H1 (cell line): Measurements from ENCODE around the gene LHFPL3. TPM values are rescaled to one million over a fixed set of nuclear protein-coding genes. Genes with fewer than 3 reads are reported as not detected.

Experiments used
- CTCF ChIA-PET: fragments of 300-600 bp; sonication (Branson Sonifier 250); formaldehyde crosslinking; loops from one replicate; lab custom pipeline; 2021; ENCODE audit not compliant: partially characterized antibody; lab: Charles Lee
- POLR2A ChIA-PET: fragments of 300-600 bp; sonication (Branson Sonifier 250); formaldehyde crosslinking; loops from one replicate; lab custom pipeline; 2021; ENCODE audit warnings: inconsistent platforms; ENCODE audit not compliant: partially characterized antibody; lab: Charles Lee
- DNase-seq, 2 experiments: peaks; one replicate each; pipeline versions ENCODE4 v3.0.0 to v3.0.0-alpha.2; 2010 to 2022; ENCODE audit warnings: low spot score in 2 of 2, low read depth in 1 of 2, mixed read lengths in 1 of 2
- FAIRE-seq: peaks from 2 replicates; lab custom pipeline; 2011; peaks lifted over from hg19 to GRCh38; lab: Jason Lieb, UNC
- H2AFZ ChIP-seq: 2 replicates; pipeline ENCODE4 v1.8.1; 2012; ENCODE audit warnings: low read length, inconsistent platforms
- H2AK5ac ChIP-seq: 2 replicates; pipeline ENCODE4 v1.6.1; 2013; ENCODE audit warnings: low read depth, low read length
- H2BK120ac ChIP-seq: replicated peaks from 2 replicates; pipeline ENCODE3; 2013; ENCODE audit warnings: low read depth, low read length, inconsistent platforms
- H2BK12ac ChIP-seq: 2 replicates; pipeline ENCODE4 v1.6.1; 2013; ENCODE audit warnings: low read depth, low read length
- H2BK15ac ChIP-seq: 2 replicates; pipeline ENCODE4 v1.6.1; 2013; ENCODE audit warnings: low read length
- H2BK20ac ChIP-seq: 2 replicates; pipeline ENCODE4 v1.6.1; 2013; ENCODE audit warnings: low read length
- H2BK5ac ChIP-seq: 2 replicates; pipeline ENCODE4 v1.6.1; 2013; ENCODE audit warnings: low read depth, low read length
- H3K14ac ChIP-seq: 2 replicates; pipeline ENCODE4 v1.6.1; 2013; ENCODE audit warnings: inconsistent platforms; ENCODE audit not compliant: insufficient read length
- H3K18ac ChIP-seq: 2 replicates; pipeline ENCODE4 v1.6.1; 2013; ENCODE audit warnings: low read length; ENCODE audit errors: extremely low read depth
- H3K23ac ChIP-seq: 2 replicates; pipeline ENCODE4 v1.6.1; 2013; ENCODE audit warnings: inconsistent platforms; ENCODE audit not compliant: insufficient read length
- H3K23me2 ChIP-seq: 2 replicates; pipeline ENCODE4 v1.6.1; 2013; ENCODE audit warnings: low read depth, low read length
- H3K27ac ChIP-seq: 2 replicates; pipeline ENCODE4 v1.6.1; 2011; ENCODE audit warnings: low read depth, low read length, inconsistent platforms
- H3K27me3 ChIP-seq, 4 experiments: replicated peaks in 1 of 4; 1 replicate in 1 of 4; 2 replicates in 3 of 4; pipeline versions ENCODE4 v1.6.1 to v1.8.1; 2011 to 2013; ENCODE audit warnings: low read length in 3 of 4, mild to moderate bottlenecking in 3 of 4, inconsistent platforms in 2 of 4, mixed read lengths in 2 of 4, moderate library complexity in 1 of 4; ENCODE audit not compliant: control insufficient read depth in 3 of 4, insufficient read depth in 3 of 4; ENCODE audit errors: extremely low read depth in 1 of 4
- H3K36me3 ChIP-seq, 4 experiments: 2 replicates each; pipeline versions ENCODE4 v1.6.1 to v1.8.1; 2011 to 2013; ENCODE audit warnings: mild to moderate bottlenecking in 4 of 4, low read length in 3 of 4, moderate library complexity in 2 of 4, control low read depth in 1 of 4, inconsistent platforms in 1 of 4; ENCODE audit not compliant: insufficient read depth in 4 of 4, control insufficient read depth in 2 of 4
- H3K4ac ChIP-seq: replicated peaks from 2 replicates; pipeline ENCODE3; 2013; ENCODE audit warnings: low read length, low read depth, mixed read lengths, inconsistent platforms; ENCODE audit not compliant: insufficient read length
- H3K4me1 ChIP-seq, 4 experiments: replicated peaks in 1 of 4; 1 replicate in 1 of 4; 2 replicates in 3 of 4; pipeline versions ENCODE4 v1.6.1 to v1.8.1; 2011 to 2013; ENCODE audit warnings: low read length in 3 of 4, inconsistent platforms in 2 of 4, mixed read lengths in 1 of 4; ENCODE audit not compliant: insufficient read depth in 4 of 4, control insufficient read depth in 3 of 4
- H3K4me2 ChIP-seq, 2 experiments: 2 replicates each; pipeline versions ENCODE4 v1.6.1 to v1.8.1; 2011 to 2013; ENCODE audit warnings: low read depth in 2 of 2, low read length in 2 of 2, control low read depth in 1 of 2, inconsistent platforms in 1 of 2, mild to moderate bottlenecking in 1 of 2; ENCODE audit not compliant: insufficient read depth in 1 of 2
- H3K4me3 ChIP-seq, 4 experiments: fragments of 200-600, 300-600 bp in 1 of 4; sonication (generic), shearing (Covaris generic), sonication (Bioruptor Twin) in 1 of 4; 2 replicates each; pipeline versions ENCODE4 v1.5.1 to v1.8.1; 2011 to 2016; ENCODE audit warnings: low read length in 4 of 4, low read depth in 3 of 4, control low read depth in 2 of 4, inconsistent platforms in 2 of 4, mild to moderate bottlenecking in 2 of 4, mixed read lengths in 1 of 4, moderate library complexity in 1 of 4; ENCODE audit not compliant: insufficient read depth in 2 of 4; ENCODE audit errors: extremely low read depth in 1 of 4
- H3K56ac ChIP-seq: replicated peaks from 2 replicates; pipeline ENCODE3; 2013; ENCODE audit warnings: low read depth, mild to moderate bottlenecking, mixed read lengths, low read length, inconsistent platforms; ENCODE audit not compliant: insufficient read length
- H3K79me1 ChIP-seq: 2 replicates; pipeline ENCODE4 v1.6.1; 2013; ENCODE audit warnings: low read depth, low read length, control low read depth
- H3K79me2 ChIP-seq, 2 experiments: 2 replicates each; pipeline versions ENCODE4 v1.6.1 to v1.8.1; 2012 to 2013; ENCODE audit warnings: low read length in 2 of 2, mild to moderate bottlenecking in 2 of 2, inconsistent platforms in 1 of 2; ENCODE audit not compliant: insufficient read depth in 2 of 2, control insufficient read depth in 1 of 2
- H3K9ac ChIP-seq, 4 experiments: replicated peaks in 1 of 4; 1 replicate in 1 of 4; 2 replicates in 3 of 4; pipeline versions ENCODE4 v1.6.1 to v1.8.1; 2011 to 2013; ENCODE audit warnings: low read depth in 3 of 4, low read length in 3 of 4, control low read depth in 2 of 4, mild to moderate bottlenecking in 2 of 4, moderate library complexity in 2 of 4, inconsistent platforms in 1 of 4; ENCODE audit errors: extremely low read depth in 1 of 4
- H3K9me3 ChIP-seq, 2 experiments: 2 replicates each; pipeline versions ENCODE4 v1.6.1 to v1.8.1; 2012 to 2013; ENCODE audit warnings: mild to moderate bottlenecking in 2 of 2, moderate library complexity in 2 of 2, control low read depth in 1 of 2, inconsistent platforms in 1 of 2, low read depth in 1 of 2, low read length in 1 of 2, mixed read lengths in 1 of 2; ENCODE audit not compliant: insufficient read depth in 2 of 2
- H4K20me1 ChIP-seq, 2 experiments: replicated peaks in 1 of 2; 2 replicates each; pipeline versions ENCODE3 to v1.8.1; 2011 to 2013; ENCODE audit warnings: inconsistent platforms in 2 of 2, low read length in 2 of 2, mild to moderate bottlenecking in 1 of 2; ENCODE audit not compliant: insufficient read depth in 2 of 2, control insufficient read depth in 1 of 2
- H4K5ac ChIP-seq: 2 replicates; pipeline ENCODE4 v1.6.1; 2013; ENCODE audit warnings: low read length, low read depth, mixed read lengths, inconsistent platforms; ENCODE audit not compliant: insufficient read length
- H4K8ac ChIP-seq: 2 replicates; pipeline ENCODE4 v1.8.0; 2013; ENCODE audit warnings: mild to moderate bottlenecking, moderate library complexity, low read length, inconsistent platforms; ENCODE audit not compliant: insufficient read depth; ENCODE audit errors: extremely low read depth
- H4K91ac ChIP-seq: replicated peaks from 2 replicates; pipeline ENCODE3; 2013; ENCODE audit warnings: low read length, mixed read lengths, inconsistent platforms; ENCODE audit not compliant: insufficient read length
- CREB1 ChIP-seq: IDR thresholded peaks from 2 replicates; pipeline ENCODE4 v1.6.1; 2012; ENCODE audit warnings: inconsistent platforms
- CTCF ChIP-seq, 3 experiments: IDR thresholded peaks; 1 replicate in 2 of 3; 2 replicates in 1 of 3; pipeline versions ENCODE4 v1.5.1 to v1.6.1; 2011; ENCODE audit warnings: low read length in 3 of 3, mild to moderate bottlenecking in 3 of 3, inconsistent platforms in 2 of 3, low read depth in 1 of 3, moderate library complexity in 1 of 3; ENCODE audit not compliant: insufficient read depth in 1 of 3; ENCODE audit errors: control extremely low read depth in 1 of 3
- JUN ChIP-seq: IDR thresholded peaks from 2 replicates; pipeline ENCODE4 v1.6.1; 2011; ENCODE audit warnings: low read depth, mild to moderate bottlenecking, improper control_type of control experiment, low read length
- JUND ChIP-seq: IDR thresholded peaks from 2 replicates; pipeline ENCODE4 v1.6.1; 2011; ENCODE audit warnings: mild to moderate bottlenecking, improper control_type of control experiment, low read length
- NRF1 ChIP-seq: IDR thresholded peaks from 2 replicates; pipeline ENCODE4 v1.6.1; 2011; ENCODE audit warnings: mild to moderate bottlenecking, low read depth, low read length, improper control_type of control experiment
- POU5F1 ChIP-seq: IDR thresholded peaks from 2 replicates; pipeline ENCODE4 v1.6.1; 2011; ENCODE audit warnings: low read depth, mild to moderate bottlenecking, low read length, moderate library complexity
- SAP30 ChIP-seq: fragments of 300-600 bp; sonication (generic); IDR thresholded peaks from 2 replicates; pipeline ENCODE4 v1.7.1; 2012; ENCODE audit warnings: low read length, moderate library complexity, mild to moderate bottlenecking, inconsistent platforms; ENCODE audit not compliant: insufficient read depth, insufficient replicate concordance
- SP1 ChIP-seq: IDR thresholded peaks from 2 replicates; pipeline ENCODE4 v1.6.1; 2011; ENCODE audit warnings: low read depth, low read length
- SP2 ChIP-seq: IDR thresholded peaks from 2 replicates; pipeline ENCODE4 v1.6.1; 2012; ENCODE audit warnings: mild to moderate bottlenecking, low read length, inconsistent platforms
- USF2 ChIP-seq: IDR thresholded peaks from 2 replicates; pipeline ENCODE4 v1.6.1; 2011; ENCODE audit warnings: low read length, improper control_type of control experiment
- WGBS, 2 experiments: shearing (Covaris generic) in 1 of 2; methylation state at CpG; one replicate each; pipeline versions ENCODE4 v1.1.6 to v1.1.7; 2013 to 2015; ENCODE audit warnings: low lambda C conversion rate in 2 of 2, mixed read lengths in 2 of 2, inconsistent platforms in 1 of 2, low coverage in 1 of 2, missing lambda C conversion rate in 1 of 2; ENCODE audit not compliant: insufficient replicate concordance in 2 of 2, insufficient coverage in 1 of 2, insufficient read length in 1 of 2; ENCODE audit errors: extremely low coverage in 1 of 2, missing lambda C conversion rate in 1 of 2; 5-methylcytosine and 5-hydroxymethylcytosine counted together
- polyA plus RNA-seq, 7 experiments: library from polyadenylated mRNA; depleted of rRNA in 3 of 7; stranded (reverse) in 5 of 7; unstranded in 2 of 7; fragments of >200 nt in 5 of 7; fragments of 200-250 nt in 2 of 7; gene quantifications; 1 replicate in 5 of 7; 2 replicates in 1 of 7; 4 replicates in 1 of 7; pipeline versions ENCODE4 v1.2.1 to v1.2.3, GENCODE V29; 2011 to 2013; ENCODE audit warnings: missing spikeins in 2 of 7, mixed read lengths in 2 of 7
- total RNA-seq: library from RNA; stranded (reverse); fragmentation: NEBNext Ultra II Directional; extraction: Animal tissue kit (Norgen Biotek cat#: 25700); gene quantifications from 2 replicates; pipeline ENCODE4 v1.2.1, GENCODE V29; 2021

Gene LHFPL3
- total and polyA plus RNA-seq, 2 of the 8 experiments (the other 6 are each of a cell fraction or from before 2014, with no cell fraction given): 0.24 to 0.50 TPM

DNA sequence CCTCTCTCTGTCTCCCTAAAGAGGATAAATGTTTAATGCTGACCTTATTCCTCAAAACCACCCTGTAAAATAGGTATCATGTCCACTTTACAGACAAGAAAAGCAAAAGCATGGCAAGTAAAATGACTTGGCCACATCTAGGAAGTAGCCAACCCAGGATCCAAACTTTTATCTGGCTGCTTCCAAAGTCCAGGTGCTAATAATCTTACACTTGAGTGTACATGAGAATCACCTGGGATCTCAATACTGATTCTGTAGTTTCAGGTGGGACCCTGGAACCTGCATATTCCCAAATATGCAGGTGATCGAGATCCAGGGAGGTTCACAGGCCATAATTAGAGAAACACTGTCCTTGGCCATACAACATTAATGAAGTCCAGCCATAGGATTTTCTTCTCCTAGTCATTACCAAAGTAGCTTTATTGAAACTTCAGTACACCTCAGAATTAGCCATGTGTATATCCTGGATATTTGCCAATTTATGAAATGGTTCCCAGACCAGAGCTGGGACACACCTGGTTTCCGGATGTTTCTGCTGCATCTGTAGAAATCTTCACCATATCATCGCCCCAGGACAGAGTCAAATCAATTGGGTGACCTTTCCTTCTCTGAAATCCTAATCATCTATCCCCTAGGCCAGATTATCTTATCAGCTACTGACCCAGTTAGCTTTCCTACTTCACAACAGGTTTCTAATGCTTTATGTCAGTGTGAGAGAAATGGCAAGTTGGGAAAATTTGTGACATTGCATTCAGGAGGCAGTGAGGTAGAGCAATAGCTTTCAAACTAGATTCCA lies 566.5 kb downstream of the LHFPL3 start:
- Histone ChIP-seq H2AFZ (no peak overlapping the region), H2BK12ac (no peak overlapping the region), H3K79me1 (no peaks in the 10 kb centered on the region), H3K23me2 (no peaks in the 10 kb centered on the region), H2BK20ac (no peak overlapping the region), H3K56ac (no peak overlapping the region), H3K79me2 (no peaks in the 10 kb centered on the region), H2BK5ac (no peak overlapping the region), H3K27me3 (no peaks in the 10 kb centered on the region; a peak in 1 of 7 replicates), H2AK5ac (no peak overlapping the region)
- TF ChIP-seq SP1 (no peak), USF2 (no peak), CTCF (IDR thresholded peaks at IDR 0.05; ENCODE audit: control extremely low read depth in 1 of 3, insufficient read depth in 1 of 3, low read depth in 1 of 3, low read length in 3 of 3) (no peak), NRF1 (no peak), CREB1 (no peak), POU5F1 (no peak), JUN (no peak), JUND (no peak), SAP30 (no peak), SP2 (no peak)
- TF ChIP-seq, all 59 proteins: peak for 0
- Histone ChIP-seq H2BK15ac (no peak overlapping the region), H3K4me1 (no peaks in the 10 kb centered on the region), H4K5ac (no peak overlapping the region), H4K91ac (no peak overlapping the region), H3K4me3 (no peak overlapping the region), H3K36me3 (no peaks in the 10 kb centered on the region), H3K4me2 (no peak overlapping the region), H3K4ac (no peak overlapping the region), H4K20me1 (no peaks in the 10 kb centered on the region), H3K9ac (no peak overlapping the region), H2BK120ac (no peak overlapping the region), H3K14ac (no peak overlapping the region), H3K27ac (no peak overlapping the region), H3K23ac (no peak overlapping the region), H3K18ac (no peak overlapping the region), H3K9me3 (no peaks in the 10 kb centered on the region), H4K8ac (no peak overlapping the region)
- ChIA-PET CTCF (interaction anchor here (0.8 to 8.3 kb wide), 5 partner anchors 11 to 252 kb away, joined by 3 to 83 read pairs (median 6); no protein-coding TSS in a partner anchor), POLR2A (no interaction called here)
- DNase-seq: no peak
- FAIRE-seq: no peak
- 92% methylated on average over 3 of the region's 3 CpGs; no CpG with 5 or more reads in 1 of the 2 experiments for WGBS, 2 experiments
